Vagina (tissue), 2 donors: ENCODE data around the gene ALDH3B2. TPM values are rescaled to one million over a fixed set of nuclear protein-coding genes. Genes with fewer than 3 reads are reported as not detected.

Experiments
- DNase-seq, 2 donors: peaks; one replicate each; pipeline ENCODE4 v3.0.0-alpha.2; 2017; ENCODE audit errors: extremely low spot score in 2 of 2
- H3K27ac ChIP-seq: fragments of 200-600 bp; sonication (generic); one replicate; pipeline ENCODE4 v1.5.1; 2019
- H3K27me3 ChIP-seq: fragments of 200-600 bp; sonication (generic); one replicate; pipeline ENCODE4 v1.5.1; 2019
- H3K36me3 ChIP-seq, 2 donors: fragments of 200-600 bp; sonication (generic); one replicate each; pipeline ENCODE4 v1.5.1; 2017 to 2019
- H3K4me1 ChIP-seq: fragments of 200-600 bp; sonication (generic); one replicate; pipeline ENCODE4 v1.5.1; 2019
- H3K4me3 ChIP-seq, 2 donors: fragments of 200-600 bp; sonication (generic); 1 replicate in 1 of 2; 2 replicates in 1 of 2; pipeline ENCODE4 v1.5.1; 2016 to 2019
- H3K9me3 ChIP-seq: fragments of 200-600 bp; sonication (generic); one replicate; pipeline ENCODE4 v1.5.1; 2019
- POLR2A ChIP-seq, 2 donors: fragments of 450-650 bp; IDR thresholded peaks; one replicate each; pipeline ENCODE4 v1.6.1; 2017; ENCODE audit warnings: antibody characterized with exemption in 2 of 2, mild to moderate bottlenecking in 2 of 2, moderate library complexity in 2 of 2
- POLR2AphosphoS5 ChIP-seq, 2 donors: sonication (generic); formaldehyde crosslinking; IDR thresholded peaks; one replicate each; pipeline ENCODE4 v1.9.0; 2017; ENCODE audit warnings: antibody characterized with exemption in 2 of 2, mild to moderate bottlenecking in 2 of 2, low read depth in 1 of 2; ENCODE audit not compliant: insufficient read depth in 1 of 2
- intact Hi-C: fragments of 100-400 bp; cut with DNase I; formaldehyde crosslinking; loops from one replicate; pipeline ENCODE4 v1.15.1; 2023
- total RNA-seq: library from RNA; depleted of rRNA; stranded (reverse); fragments of >200 nt; gene quantifications from one replicate; pipeline ENCODE4 v1.2.3, GENCODE V29; 2016
- TF ChIP-seq, protein P1 (sequence below), 3 experiments: fragments of 450-650 bp in 2 of 3; fragments of 200-600 bp in 1 of 3; sonication (generic) in 1 of 3; IDR thresholded peaks; one replicate each; pipeline ENCODE4 v1.5.1; 2017 to 2019; ENCODE audit warnings: antibody characterized with exemption in 3 of 3, mild to moderate bottlenecking in 2 of 3, moderate library complexity in 2 of 3

The ALDH3B2 gene
- total RNA-seq, 1 donor from 2014 or later: 19.9 TPM

- no peak for TF ChIP-seq POLR2A (IDR thresholded peaks at IDR 0.05)
- no peak for TF ChIP-seq POLR2AphosphoS5 (IDR thresholded peaks at IDR 0.05; ENCODE audit: insufficient read depth in 1 of 2, low read depth in 1 of 2)
- TF ChIP-seq, protein P1, sequence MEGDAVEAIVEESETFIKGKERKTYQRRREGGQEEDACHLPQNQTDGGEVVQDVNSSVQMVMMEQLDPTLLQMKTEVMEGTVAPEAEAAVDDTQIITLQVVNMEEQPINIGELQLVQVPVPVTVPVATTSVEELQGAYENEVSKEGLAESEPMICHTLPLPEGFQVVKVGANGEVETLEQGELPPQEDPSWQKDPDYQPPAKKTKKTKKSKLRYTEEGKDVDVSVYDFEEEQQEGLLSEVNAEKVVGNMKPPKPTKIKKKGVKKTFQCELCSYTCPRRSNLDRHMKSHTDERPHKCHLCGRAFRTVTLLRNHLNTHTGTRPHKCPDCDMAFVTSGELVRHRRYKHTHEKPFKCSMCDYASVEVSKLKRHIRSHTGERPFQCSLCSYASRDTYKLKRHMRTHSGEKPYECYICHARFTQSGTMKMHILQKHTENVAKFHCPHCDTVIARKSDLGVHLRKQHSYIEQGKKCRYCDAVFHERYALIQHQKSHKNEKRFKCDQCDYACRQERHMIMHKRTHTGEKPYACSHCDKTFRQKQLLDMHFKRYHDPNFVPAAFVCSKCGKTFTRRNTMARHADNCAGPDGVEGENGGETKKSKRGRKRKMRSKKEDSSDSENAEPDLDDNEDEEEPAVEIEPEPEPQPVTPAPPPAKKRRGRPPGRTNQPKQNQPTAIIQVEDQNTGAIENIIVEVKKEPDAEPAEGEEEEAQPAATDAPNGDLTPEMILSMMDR (IDR thresholded peaks at IDR 0.05): no peak
- Histone ChIP-seq H3K36me3 (peaks cover 0 to 2% of the 10 kb centered on the region in 2 donors), H3K4me1 (peaks cover 15% of the 10 kb centered on the region), H3K9me3 (no peaks in the 10 kb centered on the region), H3K27me3 (no peaks in the 10 kb centered on the region), H3K27ac (no peak overlapping the region), H3K4me3 (no peak overlapping the region)
- intact Hi-C loops: loop anchor here (10.0 kb wide), 1 partner anchor 213 kb away; the partner anchor contains the start of genes PPP1CA and TBC1D10C
- no peak for DNase-seq
Observed at GRCh38 chr11:67617243-67617953, 57.0 kb downstream of the ALDH3B2 start.

- intact Hi-C loops: loop anchor here (10.0 kb wide), 1 partner anchor 212 kb away; the partner anchor contains the start of genes PPP1CA and TBC1D10C
- Histone ChIP-seq H3K27me3 (no peaks in the 10 kb centered on the region), H3K36me3 (peaks cover 0 to 10% of the 10 kb centered on the region in 2 donors), H3K9me3 (no peaks in the 10 kb centered on the region), H3K27ac (no peak overlapping the region), H3K4me1 (peaks cover 15% of the 10 kb centered on the region), H3K4me3 (no peak overlapping the region)
- TF ChIP-seq, protein P1 (IDR thresholded peaks at IDR 0.05): no peak
- TF ChIP-seq POLR2AphosphoS5 (IDR thresholded peaks at IDR 0.05; ENCODE audit: insufficient read depth in 1 of 2, low read depth in 1 of 2) (no peak), POLR2A (IDR thresholded peaks at IDR 0.05) (no peak)
- no peak for DNase-seq
Observed at GRCh38 chr11:67616431-67617242, 57.8 kb downstream of the ALDH3B2 start.

GRCh38 chr11:67615728-67616430 is 58.5 kb downstream of the ALDH3B2 start:
- TF ChIP-seq, protein P1 (IDR thresholded peaks at IDR 0.05): no peak
- TF ChIP-seq POLR2A (IDR thresholded peaks at IDR 0.05) (no peak), POLR2AphosphoS5 (IDR thresholded peaks at IDR 0.05; ENCODE audit: insufficient read depth in 1 of 2, low read depth in 1 of 2) (no peak)
- no peaks in the 10 kb centered on the region for H3K27me3 ChIP-seq
- peaks cover 15% of the 10 kb centered on the region for H3K4me1 ChIP-seq
- intact Hi-C loops: loop anchor here (10.0 kb wide), 1 partner anchor 211 kb away; the partner anchor contains the start of genes PPP1CA and TBC1D10C
- H3K36me3 ChIP-seq: peaks cover 0 to 18% of the 10 kb centered on the region in 2 donors
- no peak overlapping the region for H3K27ac ChIP-seq
- no peak overlapping the region for H3K4me3 ChIP-seq
- H3K9me3 ChIP-seq: no peaks in the 10 kb centered on the region
- peak in 1 of 2 donors; percentile 93 for DNase-seq

GRCh38 chr11:67614730-67615714 is 59.4 kb downstream of the ALDH3B2 start:
- Histone ChIP-seq H3K36me3 (peaks cover 0 to 26% of the 10 kb centered on the region in 2 donors), H3K4me1 (peaks cover 15% of the 10 kb centered on the region), H3K27me3 (no peaks in the 10 kb centered on the region), H3K4me3 (no peak overlapping the region), H3K27ac (peak overlapping the region; percentile 58), H3K9me3 (no peaks in the 10 kb centered on the region)
- intact Hi-C loops: loop anchor here (10.0 kb wide), 1 partner anchor 210 kb away; the partner anchor contains the start of genes PPP1CA and TBC1D10C
- TF ChIP-seq POLR2AphosphoS5 (IDR thresholded peaks at IDR 0.05; ENCODE audit: insufficient read depth in 1 of 2, low read depth in 1 of 2): no peak
- TF ChIP-seq, protein P1 (IDR thresholded peaks at IDR 0.05): no peak
- no peak for TF ChIP-seq POLR2A (IDR thresholded peaks at IDR 0.05)
- peak in 1 of 2 donors; percentile 93 for DNase-seq
